Neural cell (in vitro differentiated cells): ENCODE results near the gene FOXK1. TPM values are rescaled to one million over a fixed set of nuclear protein-coding genes. Genes with fewer than 3 reads are reported as not detected.

Source experiments
- H2AFZ ChIP-seq: fragments of 200-600, 300-800 bp; sonication (generic), shearing (Covaris generic); 2 replicates; pipeline ENCODE4 v1.6.0; 2014; ENCODE audit warnings: low read depth, mild to moderate bottlenecking, antibody characterized with exemption, low read length, moderate library complexity
- H3F3A ChIP-seq: fragments of 200-600 bp; shearing (Covaris generic); 2 replicates; pipeline ENCODE4 v1.6.1; 2016; ENCODE audit warnings: mild to moderate bottlenecking, moderate library complexity, mixed read lengths, antibody characterized with exemption, low read length; ENCODE audit not compliant: insufficient read depth, poor library complexity, severe bottlenecking
- H3K27ac ChIP-seq: fragments of 200-600, 300-800 bp; sonication (generic), shearing (Covaris generic); 2 replicates; pipeline ENCODE4 v1.5.1; 2014; ENCODE audit warnings: mild to moderate bottlenecking, low read length, moderate library complexity
- H3K27me3 ChIP-seq: fragments of 300-800, 200-600 bp; sonication (generic), shearing (Covaris generic); 2 replicates; pipeline ENCODE4 v1.6.0; 2014; ENCODE audit warnings: mild to moderate bottlenecking, low read depth, low read length, moderate library complexity; ENCODE audit not compliant: insufficient read depth
- H3K36me3 ChIP-seq: fragments of 300-800, 200-600 bp; sonication (generic), shearing (Covaris generic); 2 replicates; pipeline ENCODE4 v1.5.1; 2014; ENCODE audit warnings: mild to moderate bottlenecking, antibody characterized with exemption, low read length, moderate library complexity; ENCODE audit not compliant: insufficient read depth
- H3K4me2 ChIP-seq: fragments of 300-800, 200-600 bp; sonication (generic), shearing (Covaris generic); 2 replicates; pipeline ENCODE4 v1.6.0; 2014; ENCODE audit warnings: mild to moderate bottlenecking, low read length
- H3K4me3 ChIP-seq: fragments of 300-800, 200-600 bp; sonication (generic), shearing (Covaris generic); 2 replicates; pipeline ENCODE4 v1.5.1; 2014; ENCODE audit warnings: mild to moderate bottlenecking, low read length, moderate library complexity
- H3K79me2 ChIP-seq: fragments of 200-600 bp; shearing (Covaris generic); replicated peaks from 2 replicates; pipeline ENCODE4 v1.6.0; 2014; ENCODE audit warnings: mild to moderate bottlenecking, low read length, moderate library complexity; ENCODE audit not compliant: insufficient read depth
- H3K9ac ChIP-seq: fragments of 300-800, 200-600 bp; sonication (generic), shearing (Covaris generic); 2 replicates; pipeline ENCODE4 v1.6.1; 2016; ENCODE audit warnings: mild to moderate bottlenecking, low read length, mixed read lengths
- H3K9me2 ChIP-seq: fragments of 200-600 bp; shearing (Covaris generic); 2 replicates; pipeline ENCODE4 v1.6.1; 2016; ENCODE audit warnings: mild to moderate bottlenecking, low read length, mixed read lengths; ENCODE audit not compliant: insufficient read depth
- H3K9me3 ChIP-seq: fragments of 200-600, 300-800 bp; sonication (generic), shearing (Covaris generic); 2 replicates; pipeline ENCODE4 v1.6.1; 2016; ENCODE audit warnings: mild to moderate bottlenecking, mixed run types, low read length, moderate library complexity, mixed read lengths
- H4K20me1 ChIP-seq: fragments of 200-600 bp; shearing (Covaris generic); 2 replicates; pipeline ENCODE4 v1.6.1; 2016; ENCODE audit warnings: mild to moderate bottlenecking, mixed run types; ENCODE audit not compliant: insufficient read depth
- CTCF ChIP-seq: fragments of 450-650 bp; IDR thresholded peaks from 2 replicates; pipeline ENCODE4 v1.5.1; 2014; ENCODE audit warnings: antibody characterized with exemption, mild to moderate bottlenecking, moderate library complexity; ENCODE audit not compliant: poor library complexity, severe bottlenecking
- EP300 ChIP-seq: fragments of 450-650 bp; conservative IDR thresholded peaks from 2 replicates; pipeline ENCODE4 v1.6.1; 2014; ENCODE audit warnings: antibody characterized with exemption, mild to moderate bottlenecking, moderate library complexity; ENCODE audit not compliant: poor library complexity, severe bottlenecking
- EZH2 ChIP-seq: fragments of 200-600, 300-800 bp; shearing (Covaris generic), sonication (generic); IDR thresholded peaks from 2 replicates; pipeline ENCODE4 v1.6.1; 2014; ENCODE audit warnings: antibody characterized with exemption, low read length, borderline replicate concordance, mild to moderate bottlenecking; ENCODE audit not compliant: insufficient read depth, poor library complexity, severe bottlenecking
- MXI1 ChIP-seq: fragments of 450-650 bp; conservative IDR thresholded peaks from 2 replicates; pipeline ENCODE4 v1.6.1; 2014; ENCODE audit warnings: antibody characterized with exemption, mild to moderate bottlenecking; ENCODE audit not compliant: poor library complexity, severe bottlenecking
- POLR2AphosphoS5 ChIP-seq: IDR thresholded peaks from 2 replicates; pipeline ENCODE4 v1.6.1; 2012
- RAD21 ChIP-seq: fragments of 450-650 bp; conservative IDR thresholded peaks from 2 replicates; pipeline ENCODE4 v1.6.1; 2014; ENCODE audit warnings: antibody characterized with exemption, mild to moderate bottlenecking, moderate library complexity
- REST ChIP-seq: IDR thresholded peaks from 2 replicates; pipeline ENCODE4 v1.6.1; 2012; ENCODE audit warnings: borderline replicate concordance
- SMC3 ChIP-seq: fragments of 450-650 bp; conservative IDR thresholded peaks from 2 replicates; pipeline ENCODE4 v1.6.1; 2014; ENCODE audit warnings: antibody characterized with exemption, mild to moderate bottlenecking, moderate library complexity; ENCODE audit not compliant: poor library complexity
- TAF1 ChIP-seq: IDR thresholded peaks from 2 replicates; pipeline ENCODE4 v1.6.1; 2012; ENCODE audit warnings: low read depth
- polyA plus RNA-seq: library from polyadenylated mRNA; depleted of rRNA; stranded (reverse); fragments of >200 nt; gene quantifications from 2 replicates; pipeline ENCODE4 v1.2.3, GENCODE V29; 2014

Gene FOXK1
- polyA plus RNA-seq, 1 donor from 2014 or later: 7.4 TPM

- Histone ChIP-seq H3K4me2 (no peak overlapping the region), H3K9me3 (no peaks in the 10 kb centered on the region), H3K9me2 (no peaks in the 10 kb centered on the region), H2AFZ (no peak overlapping the region), H3K36me3 (no peaks in the 10 kb centered on the region), H3F3A (no peaks in the 10 kb centered on the region), H4K20me1 (no peaks in the 10 kb centered on the region), H3K27ac (no peak overlapping the region), H3K27me3 (no peaks in the 10 kb centered on the region), H3K4me3 (no peak overlapping the region), H3K9ac (no peak overlapping the region), H3K79me2 (peaks cover 9% of the 10 kb centered on the region)
- TF ChIP-seq POLR2AphosphoS5 (no peak), TAF1 (no peak), MXI1 (no peak), SMC3 (no peak), EZH2 (no peak), REST (no peak), RAD21 (no peak), CTCF (no peak), EP300 (no peak)
Measured at GRCh38 chr7:4699841-4700240, 17.7 kb downstream of the FOXK1 start.

- H3K27me3 ChIP-seq: no peaks in the 10 kb centered on the region
- no peaks in the 10 kb centered on the region for H3F3A ChIP-seq
- H3K9me2 ChIP-seq: no peaks in the 10 kb centered on the region
- no peaks in the 10 kb centered on the region for H3K36me3 ChIP-seq
- peaks cover 9% of the 10 kb centered on the region for H3K79me2 ChIP-seq
- no peak overlapping the region for H3K4me2 ChIP-seq
- H3K27ac ChIP-seq: no peak overlapping the region
- no peak for TF ChIP-seq EZH2
- TF ChIP-seq CTCF: no peak
- TF ChIP-seq RAD21: no peak
- no peak for TF ChIP-seq POLR2AphosphoS5
- no peak for TF ChIP-seq MXI1
- TF ChIP-seq REST: no peak
- TF ChIP-seq TAF1: no peak
- no peak for TF ChIP-seq SMC3
- no peak for TF ChIP-seq EP300
- no peak overlapping the region for H2AFZ ChIP-seq
- H3K9ac ChIP-seq: no peak overlapping the region
- H3K4me3 ChIP-seq: no peak overlapping the region
- no peaks in the 10 kb centered on the region for H4K20me1 ChIP-seq
- no peaks in the 10 kb centered on the region for H3K9me3 ChIP-seq
Measured at GRCh38 chr7:4700577-4701235, 18.6 kb downstream of the FOXK1 start.
